Stimulated activated CD4-positive, alpha-beta T cell treated with anti-CD3 and anti-CD28 coated beads, TNF-alpha, amount 100 ng/mL, for 4 hours (primary cell): ENCODE results near the gene PTGES.

Experiments used
- DNase-seq, 3 experiments: peaks; one replicate each; pipeline ENCODE4 v3.0.0-alpha.2; 2020; ENCODE audit warnings: low read depth in 3 of 3

PTGES gene

GRCh38 chr9:129692534-129692933 is 60.3 kb downstream of the PTGES start:
- DNase-seq: no peak
